ENCODE measurements around the gene LMTK3.

Gene LMTK3

DNA sequence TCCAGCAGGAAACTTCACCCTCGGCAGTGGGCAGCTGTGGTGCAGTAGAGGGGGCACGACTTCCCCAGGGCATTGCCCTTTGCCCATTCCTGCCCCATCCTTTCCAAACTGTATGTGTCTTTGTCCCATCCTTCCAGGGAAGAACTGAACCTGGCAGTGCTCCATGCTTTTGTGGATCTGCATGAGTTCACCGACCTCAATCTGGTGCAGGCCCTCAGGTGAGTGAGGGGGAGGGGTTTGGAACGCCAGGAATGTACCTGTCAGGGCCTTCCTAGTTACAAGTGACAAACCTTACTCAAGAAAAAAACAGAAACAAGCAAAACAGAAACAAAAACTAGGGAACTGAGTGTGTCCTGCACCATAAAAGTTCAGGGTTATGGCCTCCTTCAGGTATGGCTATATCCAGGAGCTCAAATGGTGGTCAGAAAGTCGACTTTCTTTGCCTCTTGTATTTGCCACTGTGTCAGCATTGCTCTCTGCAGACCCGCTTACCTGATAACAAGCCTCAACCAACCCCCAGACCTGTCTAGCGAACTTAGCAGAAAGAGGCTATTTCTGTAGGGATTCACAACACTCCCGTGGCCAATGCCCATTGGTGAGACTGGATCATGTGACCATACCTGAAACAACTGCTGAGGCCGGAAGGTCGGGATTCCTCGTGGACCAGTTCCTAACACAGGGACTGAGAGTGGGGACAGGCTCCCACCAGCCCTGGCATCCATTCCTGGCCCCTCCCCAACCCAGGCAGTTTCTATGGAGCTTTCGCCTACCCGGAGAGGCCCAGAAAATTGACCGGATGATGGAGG lies 38.3 kb downstream of the LMTK3 start:
- H3K27me3 ChIP-seq (replicated peaks; ENCODE audit: control insufficient read depth, insufficient read depth, low read length): no peaks in the 10 kb centered on the region
- TF ChIP-seq, protein P1, sequence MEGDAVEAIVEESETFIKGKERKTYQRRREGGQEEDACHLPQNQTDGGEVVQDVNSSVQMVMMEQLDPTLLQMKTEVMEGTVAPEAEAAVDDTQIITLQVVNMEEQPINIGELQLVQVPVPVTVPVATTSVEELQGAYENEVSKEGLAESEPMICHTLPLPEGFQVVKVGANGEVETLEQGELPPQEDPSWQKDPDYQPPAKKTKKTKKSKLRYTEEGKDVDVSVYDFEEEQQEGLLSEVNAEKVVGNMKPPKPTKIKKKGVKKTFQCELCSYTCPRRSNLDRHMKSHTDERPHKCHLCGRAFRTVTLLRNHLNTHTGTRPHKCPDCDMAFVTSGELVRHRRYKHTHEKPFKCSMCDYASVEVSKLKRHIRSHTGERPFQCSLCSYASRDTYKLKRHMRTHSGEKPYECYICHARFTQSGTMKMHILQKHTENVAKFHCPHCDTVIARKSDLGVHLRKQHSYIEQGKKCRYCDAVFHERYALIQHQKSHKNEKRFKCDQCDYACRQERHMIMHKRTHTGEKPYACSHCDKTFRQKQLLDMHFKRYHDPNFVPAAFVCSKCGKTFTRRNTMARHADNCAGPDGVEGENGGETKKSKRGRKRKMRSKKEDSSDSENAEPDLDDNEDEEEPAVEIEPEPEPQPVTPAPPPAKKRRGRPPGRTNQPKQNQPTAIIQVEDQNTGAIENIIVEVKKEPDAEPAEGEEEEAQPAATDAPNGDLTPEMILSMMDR (IDR thresholded peaks at IDR 0.05; ENCODE audit: insufficient read depth, low read length, poor library complexity, severe bottlenecking): no peak
- no peak overlapping the region for H3K4me3 ChIP-seq (replicated peaks; ENCODE audit: low read depth, low read length)
- peaks cover 31% of the 10 kb centered on the region for H3K36me3 ChIP-seq (ENCODE audit: control insufficient read depth, insufficient read depth, low read length)
- DNase-seq (ENCODE audit: extremely low read depth, insufficient read length): no peak

DNA sequence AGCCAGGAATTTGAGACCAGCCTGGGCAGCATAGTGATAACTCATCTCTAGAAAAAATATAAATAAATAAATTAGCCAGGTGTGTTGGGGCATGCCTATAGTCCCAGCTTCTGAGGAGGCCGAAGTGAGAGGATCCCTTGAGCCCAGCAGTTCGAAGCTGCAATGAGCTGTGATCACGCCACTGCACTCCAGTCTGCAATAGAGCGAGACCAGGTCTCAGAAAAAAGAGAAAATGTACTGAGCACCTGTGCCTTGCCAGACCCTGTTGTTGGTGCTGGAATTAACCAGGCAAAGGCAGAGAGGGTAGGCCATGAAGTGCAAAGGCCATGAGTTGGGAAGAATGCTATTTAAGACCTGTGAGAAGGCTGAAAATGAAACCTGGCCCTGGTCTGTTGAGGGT lies 39.8 kb downstream of the LMTK3 start:
- DNase-seq (ENCODE audit: extremely low read depth, insufficient read length): no peak
- H3K36me3 ChIP-seq (ENCODE audit: control insufficient read depth, insufficient read depth, low read length): peaks cover 23% of the 10 kb centered on the region
- H3K4me3 ChIP-seq (replicated peaks; ENCODE audit: low read depth, low read length): no peak overlapping the region
- no peaks in the 10 kb centered on the region for H3K27me3 ChIP-seq (replicated peaks; ENCODE audit: control insufficient read depth, insufficient read depth, low read length)
- TF ChIP-seq, protein P1 (IDR thresholded peaks at IDR 0.05; ENCODE audit: insufficient read depth, low read length, poor library complexity, severe bottlenecking): no peak

DNA sequence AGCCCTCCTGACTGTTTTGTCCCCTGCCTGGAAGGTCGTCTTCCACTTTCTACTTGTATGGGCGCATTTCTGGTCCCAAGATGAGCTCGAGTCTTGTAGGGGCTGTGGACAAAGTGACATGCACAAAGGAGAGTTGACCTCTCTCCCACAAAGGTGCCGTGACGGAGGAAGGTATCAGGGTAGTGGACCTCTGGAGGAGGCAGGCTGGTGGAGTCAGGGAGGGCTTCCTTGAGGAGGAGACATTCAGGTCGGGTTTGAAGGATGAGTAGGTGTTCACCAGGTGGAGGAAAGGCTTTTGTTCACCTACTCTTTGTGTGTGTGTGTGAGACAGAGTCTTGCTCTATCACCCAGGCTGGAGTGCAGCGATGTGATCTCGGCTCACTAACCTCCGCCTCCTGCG lies 40.8 kb downstream of the LMTK3 start:
- TF ChIP-seq, protein P1 (IDR thresholded peaks at IDR 0.05; ENCODE audit: insufficient read depth, low read length, poor library complexity, severe bottlenecking): no peak
- H3K27me3 ChIP-seq (replicated peaks; ENCODE audit: control insufficient read depth, insufficient read depth, low read length): no peaks in the 10 kb centered on the region
- no peak for DNase-seq (ENCODE audit: extremely low read depth, insufficient read length)
- H3K4me3 ChIP-seq (replicated peaks; ENCODE audit: low read depth, low read length): no peak overlapping the region
- peaks cover 19% of the 10 kb centered on the region for H3K36me3 ChIP-seq (ENCODE audit: control insufficient read depth, insufficient read depth, low read length)

DNA sequence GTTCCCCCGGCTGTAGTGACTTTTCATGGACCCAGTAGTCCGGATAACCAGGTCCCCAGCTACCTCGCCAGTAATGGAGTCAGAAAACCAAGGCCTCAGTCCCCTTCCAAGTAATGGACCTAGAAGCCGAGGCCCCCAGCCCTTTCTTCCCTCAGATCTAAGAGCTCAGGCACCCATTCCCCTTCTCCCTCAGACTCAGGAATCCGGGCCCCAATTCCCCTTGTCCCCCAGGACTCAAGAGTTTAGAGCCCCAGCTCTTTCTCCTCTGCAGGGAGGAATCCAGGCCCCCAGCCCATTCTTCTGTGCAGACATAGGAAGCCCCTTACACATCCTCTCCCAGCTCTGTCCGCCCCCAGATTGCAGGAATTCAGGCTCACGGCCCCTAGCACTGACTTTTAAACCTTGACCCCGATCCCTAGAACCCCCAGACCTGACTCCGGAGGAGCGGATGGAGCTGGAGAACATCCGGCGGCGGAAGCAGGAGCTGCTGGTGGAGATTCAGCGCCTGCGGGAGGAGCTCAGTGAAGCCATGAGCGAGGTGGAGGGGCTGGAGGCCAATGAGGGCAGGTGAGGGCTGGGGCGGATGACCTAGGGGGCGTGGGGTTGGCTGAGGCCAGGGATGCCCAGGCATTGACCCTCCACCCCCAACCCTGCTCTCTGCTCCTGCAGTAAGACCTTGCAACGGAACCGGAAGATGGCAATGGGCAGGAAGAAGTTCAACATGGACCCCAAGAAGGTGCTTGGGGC lies 41.5 kb downstream of the LMTK3 start:
- Histone ChIP-seq H3K4me3 (replicated peaks; ENCODE audit: low read depth, low read length) (peak overlapping the region; percentile 82), H3K27me3 (replicated peaks; ENCODE audit: control insufficient read depth, insufficient read depth, low read length) (no peaks in the 10 kb centered on the region), H3K36me3 (ENCODE audit: control insufficient read depth, insufficient read depth, low read length) (peaks cover 15% of the 10 kb centered on the region)
- TF ChIP-seq, protein P1 (IDR thresholded peaks at IDR 0.05; ENCODE audit: insufficient read depth, low read length, poor library complexity, severe bottlenecking): no peak
- DNase-seq (ENCODE audit: extremely low read depth, insufficient read length): no peak

DNA sequence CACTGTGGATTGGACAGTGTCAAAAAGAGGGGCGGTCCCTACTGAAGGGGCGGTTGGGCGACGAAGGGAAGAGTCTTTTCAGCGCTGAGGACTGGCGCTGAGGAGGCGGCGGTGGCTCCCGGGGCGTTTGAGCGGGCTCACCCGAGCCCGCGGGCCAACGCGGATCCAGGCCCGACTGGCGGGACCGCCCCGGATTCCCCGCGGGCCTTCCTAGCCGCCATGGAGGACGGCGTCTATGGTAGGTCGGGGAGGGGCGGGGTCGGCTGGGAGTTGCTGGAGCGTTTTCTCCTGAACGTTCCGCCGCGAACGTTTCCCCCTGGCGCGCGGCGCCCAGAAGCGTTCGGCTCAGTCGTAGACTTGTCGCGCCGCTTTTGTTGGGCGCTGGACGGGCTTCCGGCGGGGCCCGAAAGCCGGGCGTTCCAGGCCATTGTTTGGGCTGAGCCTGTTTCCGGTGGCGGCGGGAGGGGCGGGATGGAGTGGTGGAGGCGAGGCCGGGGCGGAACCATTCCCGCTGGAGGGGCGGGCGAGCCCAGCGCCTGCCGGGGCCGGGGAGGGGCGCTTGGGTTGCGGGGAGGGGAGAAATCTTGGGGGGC lies 42.2 kb downstream of the LMTK3 start, which contains the start of gene CYTH2:
TSS of gene CYTH2 (plus strand) at position 81 of the 593 bp plus-strand sequence. CDS start at position 220, 139 bp downstream.
- no peaks in the 10 kb centered on the region for H3K27me3 ChIP-seq (replicated peaks; ENCODE audit: control insufficient read depth, insufficient read depth, low read length)
- TF ChIP-seq, protein P1 (IDR thresholded peaks at IDR 0.05; ENCODE audit: insufficient read depth, low read length, poor library complexity, severe bottlenecking): no peak
- peak; percentile 80 for DNase-seq (ENCODE audit: extremely low read depth, insufficient read length)

More for the DNA sequence above, 42.2 kb downstream of the LMTK3 start, which contains the start of gene CYTH2:
- H3K4me3 ChIP-seq (replicated peaks; ENCODE audit: low read depth, low read length): peak within 1 kb of the TSS; percentile 82
- peaks cover 15% of the 10 kb centered on the region for H3K36me3 ChIP-seq (ENCODE audit: control insufficient read depth, insufficient read depth, low read length)
